ENCODE results near the gene FGD4. TPM values are rescaled to one million over a fixed set of nuclear protein-coding genes. Genes with fewer than 3 reads are reported as not detected.
"Not testable (repeated sequence)": the region's sequence is repeated elsewhere in the genome, so short reads cannot be mapped to it uniquely, and the experiment has no call there.

Gene FGD4
- total RNA-seq, 1 donor from 2014 or later, result 17.2 TPM

DNA sequence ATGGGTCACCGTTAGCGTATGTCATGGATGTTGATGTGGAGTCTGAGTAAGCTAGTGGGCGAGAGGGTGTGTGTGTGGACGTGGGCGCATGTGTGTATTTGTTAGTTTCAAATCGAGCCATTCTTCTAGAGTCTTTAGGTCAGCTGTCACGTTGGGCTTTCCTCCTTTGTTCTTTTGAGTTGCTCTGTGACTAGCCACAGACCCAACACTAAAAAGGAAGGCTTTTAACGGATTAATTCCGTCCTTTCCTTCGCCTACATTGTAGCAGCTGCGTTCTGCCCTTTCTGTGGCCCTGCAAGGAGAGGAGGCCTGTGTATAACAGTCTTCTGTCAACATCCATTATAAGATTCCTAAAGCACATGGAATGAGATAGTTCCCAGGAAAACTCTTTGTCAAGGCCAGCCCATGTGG is 162.6 kb downstream of the FGD4 start:
- peaks cover 18% of the 10 kb centered on the region for H3K36me3 Mint-ChIP-seq (ENCODE audit: low read depth, unreplicated experiment)
- peak overlapping the region; percentile 21 for H3K4me3 Mint-ChIP-seq (ENCODE audit: unreplicated experiment)
- H3K4me1 Mint-ChIP-seq (ENCODE audit: unreplicated experiment), result peaks cover 16% of the 10 kb centered on the region
- TF ChIP-seq, protein P1, sequence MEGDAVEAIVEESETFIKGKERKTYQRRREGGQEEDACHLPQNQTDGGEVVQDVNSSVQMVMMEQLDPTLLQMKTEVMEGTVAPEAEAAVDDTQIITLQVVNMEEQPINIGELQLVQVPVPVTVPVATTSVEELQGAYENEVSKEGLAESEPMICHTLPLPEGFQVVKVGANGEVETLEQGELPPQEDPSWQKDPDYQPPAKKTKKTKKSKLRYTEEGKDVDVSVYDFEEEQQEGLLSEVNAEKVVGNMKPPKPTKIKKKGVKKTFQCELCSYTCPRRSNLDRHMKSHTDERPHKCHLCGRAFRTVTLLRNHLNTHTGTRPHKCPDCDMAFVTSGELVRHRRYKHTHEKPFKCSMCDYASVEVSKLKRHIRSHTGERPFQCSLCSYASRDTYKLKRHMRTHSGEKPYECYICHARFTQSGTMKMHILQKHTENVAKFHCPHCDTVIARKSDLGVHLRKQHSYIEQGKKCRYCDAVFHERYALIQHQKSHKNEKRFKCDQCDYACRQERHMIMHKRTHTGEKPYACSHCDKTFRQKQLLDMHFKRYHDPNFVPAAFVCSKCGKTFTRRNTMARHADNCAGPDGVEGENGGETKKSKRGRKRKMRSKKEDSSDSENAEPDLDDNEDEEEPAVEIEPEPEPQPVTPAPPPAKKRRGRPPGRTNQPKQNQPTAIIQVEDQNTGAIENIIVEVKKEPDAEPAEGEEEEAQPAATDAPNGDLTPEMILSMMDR (IDR thresholded peaks at IDR 0.05; ENCODE audit: unreplicated experiment), result no peak
- peaks cover 2% of the 10 kb centered on the region for H3K27me3 Mint-ChIP-seq (ENCODE audit: unreplicated experiment)
- peak overlapping the region; percentile 68 for H3K27ac Mint-ChIP-seq (ENCODE audit: unreplicated experiment)
- DNase-seq (ENCODE audit: low spot score), result no peak
- H3K9me3 Mint-ChIP-seq (ENCODE audit: unreplicated experiment), result peaks cover 4% of the 10 kb centered on the region

DNA sequence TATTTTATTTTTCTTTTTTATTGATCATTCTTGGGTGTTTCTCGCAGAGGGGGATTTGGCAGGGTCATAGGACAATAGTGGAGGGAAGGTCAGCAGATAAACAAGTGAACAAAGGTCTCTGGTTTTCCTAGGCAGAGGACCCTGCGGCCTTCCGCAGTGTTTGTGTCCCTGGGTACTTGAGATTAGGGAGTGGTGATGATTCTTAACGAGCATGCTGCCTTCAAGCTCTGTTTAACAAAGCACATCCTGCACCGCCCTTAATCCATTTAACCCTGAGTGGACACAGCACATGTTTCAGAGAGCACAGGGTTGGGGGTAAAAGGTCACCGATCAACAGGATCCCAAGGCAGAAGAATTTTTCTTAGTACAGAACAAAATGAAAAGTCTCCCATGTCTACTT is 163.1 kb downstream of the FGD4 start:
- not testable (repeated sequence) for DNase-seq (ENCODE audit: low spot score)

DNA sequence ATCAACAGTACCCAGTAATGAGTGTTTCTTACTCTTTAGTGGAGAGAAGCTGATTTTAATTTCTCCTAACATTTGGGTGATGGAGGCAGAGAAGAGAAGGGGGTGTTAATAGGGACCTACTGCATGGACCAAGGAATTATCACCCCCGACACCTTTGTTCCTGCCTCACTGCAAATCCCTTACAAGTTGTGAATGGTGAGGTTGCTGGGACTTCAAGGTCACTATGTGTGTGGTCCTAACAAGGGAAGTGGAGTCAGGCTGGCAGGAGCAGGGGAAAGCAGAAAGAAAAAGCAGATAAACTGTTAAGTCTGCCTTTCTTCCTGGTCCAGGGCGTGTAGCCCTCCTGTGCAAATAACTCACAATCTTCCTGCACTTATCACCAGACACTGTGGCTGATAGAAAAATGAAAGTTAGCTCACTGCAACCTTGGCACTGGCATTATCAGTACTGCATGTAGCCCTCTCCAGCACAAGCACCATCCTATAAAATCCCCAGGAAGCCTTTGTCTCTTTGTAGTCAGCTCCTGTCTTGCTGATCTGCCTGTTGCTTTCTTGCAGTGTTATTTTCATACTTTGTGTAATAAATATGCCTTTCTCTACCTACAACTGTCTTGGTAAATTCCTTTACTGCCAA is 167.4 kb downstream of the FGD4 start:
- Mint-ChIP-seq H3K27me3 (ENCODE audit: unreplicated experiment) (peaks cover 2% of the 10 kb centered on the region), H3K36me3 (ENCODE audit: low read depth, unreplicated experiment) (peaks cover 14% of the 10 kb centered on the region), H3K9me3 (ENCODE audit: unreplicated experiment) (peaks cover 2% of the 10 kb centered on the region), H3K4me1 (ENCODE audit: unreplicated experiment) (peaks cover 24% of the 10 kb centered on the region), H3K27ac (ENCODE audit: unreplicated experiment) (no peak overlapping the region), H3K4me3 (ENCODE audit: unreplicated experiment) (no peak overlapping the region)
- TF ChIP-seq, protein P1 (IDR thresholded peaks at IDR 0.05; ENCODE audit: unreplicated experiment), result no peak
- DNase-seq (ENCODE audit: low spot score), result no peak

More for the DNA sequence above, 163.1 kb downstream of the FGD4 start:
- H3K27ac Mint-ChIP-seq (ENCODE audit: unreplicated experiment), result peak overlapping the region; percentile 68
- H3K27me3 Mint-ChIP-seq (ENCODE audit: unreplicated experiment); H3K9me3 Mint-ChIP-seq (ENCODE audit: unreplicated experiment); H3K4me3 Mint-ChIP-seq (ENCODE audit: unreplicated experiment): not testable (repeated sequence)
- peaks cover 18% of the 10 kb centered on the region for H3K36me3 Mint-ChIP-seq (ENCODE audit: low read depth, unreplicated experiment)
- H3K4me1 Mint-ChIP-seq (ENCODE audit: unreplicated experiment), result peaks cover 20% of the 10 kb centered on the region

DNA sequence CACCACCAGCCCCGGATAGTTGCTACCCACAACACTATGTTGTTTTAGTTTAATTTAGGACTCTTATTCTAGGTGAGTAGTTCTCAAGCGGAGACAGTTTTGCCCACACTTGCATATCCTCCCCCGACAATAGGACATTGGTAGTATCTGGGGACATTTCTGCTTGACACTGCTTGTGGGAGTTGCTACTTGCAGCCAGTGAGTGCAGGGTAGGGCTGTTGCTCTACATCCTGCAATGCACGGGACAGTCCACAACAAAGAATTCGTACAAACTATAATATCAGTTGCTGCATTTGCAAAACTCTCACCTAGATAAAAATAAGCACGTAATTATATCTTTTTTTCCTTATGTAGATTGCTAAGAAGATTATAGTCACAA is 167.9 kb downstream of the FGD4 start:
- DNase-seq (ENCODE audit: low spot score), result no peak
- TF ChIP-seq, protein P1 (IDR thresholded peaks at IDR 0.05; ENCODE audit: unreplicated experiment), result no peak
- peaks cover 9% of the 10 kb centered on the region for H3K36me3 Mint-ChIP-seq (ENCODE audit: low read depth, unreplicated experiment)
- H3K4me3 Mint-ChIP-seq (ENCODE audit: unreplicated experiment), result no peak overlapping the region
- peaks cover 1% of the 10 kb centered on the region for H3K27me3 Mint-ChIP-seq (ENCODE audit: unreplicated experiment)
- H3K27ac Mint-ChIP-seq (ENCODE audit: unreplicated experiment), result no peak overlapping the region
- peaks cover 20% of the 10 kb centered on the region for H3K4me1 Mint-ChIP-seq (ENCODE audit: unreplicated experiment)
- no peaks in the 10 kb centered on the region for H3K9me3 Mint-ChIP-seq (ENCODE audit: unreplicated experiment)

GRCh38 chr12:32568228-32568627 is 168.9 kb downstream of the FGD4 start:
- Mint-ChIP-seq H3K4me3 (ENCODE audit: unreplicated experiment) (no peak overlapping the region), H3K36me3 (ENCODE audit: low read depth, unreplicated experiment) (peaks cover 8% of the 10 kb centered on the region), H3K27me3 (ENCODE audit: unreplicated experiment) (peaks cover 1% of the 10 kb centered on the region), H3K9me3 (ENCODE audit: unreplicated experiment) (no peaks in the 10 kb centered on the region), H3K4me1 (ENCODE audit: unreplicated experiment) (peaks cover 20% of the 10 kb centered on the region), H3K27ac (ENCODE audit: unreplicated experiment) (no peak overlapping the region)
- no peak for DNase-seq (ENCODE audit: low spot score)
- TF ChIP-seq, protein P1 (IDR thresholded peaks at IDR 0.05; ENCODE audit: unreplicated experiment), result no peak
